RWPE2 (cell line): ENCODE measurements around the gene CCDC61.

ENCODE experiments used
- ATAC-seq: fragments of 200-7000 bp; cut with Tn5 transposase; 3 replicates; pipeline ENCODE4 v1.9.1; 2021; ENCODE audit warnings: low read depth
- DNase-seq: peaks from one replicate; pipeline ENCODE4 v3.0.0-alpha.2; 2020; ENCODE audit warnings: low spot score
- H3K27ac ChIP-seq: fragments of 450-650 bp; 2 replicates; pipeline ENCODE4 v1.5.1; 2017; ENCODE audit warnings: mild to moderate bottlenecking; ENCODE audit not compliant: poor library complexity, severe bottlenecking
- H3K27me3 ChIP-seq: fragments of 250-450 bp; sonication (Bioruptor Pico); 2 replicates; pipeline ENCODE4 v1.5.1; 2021; ENCODE audit warnings: mild to moderate bottlenecking, moderate library complexity; ENCODE audit not compliant: insufficient read depth, poor library complexity, severe bottlenecking
- H3K36me3 ChIP-seq: fragments of 250-450 bp; sonication (Bioruptor Pico); 2 replicates; pipeline ENCODE4 v1.5.1; 2020; ENCODE audit warnings: low read depth, mild to moderate bottlenecking, moderate library complexity
- H3K4me1 ChIP-seq: fragments of 250-450 bp; sonication (Bioruptor Pico); 2 replicates; pipeline ENCODE4 v1.5.1; 2021; ENCODE audit warnings: mild to moderate bottlenecking, moderate library complexity; ENCODE audit not compliant: insufficient read depth, poor library complexity, severe bottlenecking
- H3K4me3 ChIP-seq: fragments of 250-450 bp; sonication (Bioruptor Pico); 2 replicates; pipeline ENCODE4 v1.5.1; 2021; ENCODE audit warnings: mild to moderate bottlenecking, moderate library complexity; ENCODE audit not compliant: severe bottlenecking
- H3K9me3 ChIP-seq: fragments of 250-450 bp; sonication (Bioruptor Pico); 2 replicates; pipeline ENCODE4 v1.5.1; 2021; ENCODE audit warnings: mild to moderate bottlenecking, moderate library complexity; ENCODE audit not compliant: severe bottlenecking
- TF ChIP-seq, protein P1 (sequence below): fragments of 450-650 bp; IDR thresholded peaks from one replicate; pipeline ENCODE4 v1.5.1; 2017; ENCODE audit warnings: mild to moderate bottlenecking, moderate library complexity; ENCODE audit not compliant: poor library complexity, severe bottlenecking

Gene CCDC61, protein sequence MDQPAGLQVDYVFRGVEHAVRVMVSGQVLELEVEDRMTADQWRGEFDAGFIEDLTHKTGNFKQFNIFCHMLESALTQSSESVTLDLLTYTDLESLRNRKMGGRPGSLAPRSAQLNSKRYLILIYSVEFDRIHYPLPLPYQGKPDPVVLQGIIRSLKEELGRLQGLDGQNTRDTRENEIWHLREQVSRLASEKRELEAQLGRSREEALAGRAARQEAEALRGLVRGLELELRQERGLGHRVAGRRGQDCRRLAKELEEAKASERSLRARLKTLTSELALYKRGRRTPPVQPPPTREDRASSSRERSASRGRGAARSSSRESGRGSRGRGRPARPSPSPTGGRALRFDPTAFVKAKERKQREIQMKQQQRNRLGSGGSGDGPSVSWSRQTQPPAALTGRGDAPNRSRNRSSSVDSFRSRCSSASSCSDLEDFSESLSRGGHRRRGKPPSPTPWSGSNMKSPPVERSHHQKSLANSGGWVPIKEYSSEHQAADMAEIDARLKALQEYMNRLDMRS

DNA sequence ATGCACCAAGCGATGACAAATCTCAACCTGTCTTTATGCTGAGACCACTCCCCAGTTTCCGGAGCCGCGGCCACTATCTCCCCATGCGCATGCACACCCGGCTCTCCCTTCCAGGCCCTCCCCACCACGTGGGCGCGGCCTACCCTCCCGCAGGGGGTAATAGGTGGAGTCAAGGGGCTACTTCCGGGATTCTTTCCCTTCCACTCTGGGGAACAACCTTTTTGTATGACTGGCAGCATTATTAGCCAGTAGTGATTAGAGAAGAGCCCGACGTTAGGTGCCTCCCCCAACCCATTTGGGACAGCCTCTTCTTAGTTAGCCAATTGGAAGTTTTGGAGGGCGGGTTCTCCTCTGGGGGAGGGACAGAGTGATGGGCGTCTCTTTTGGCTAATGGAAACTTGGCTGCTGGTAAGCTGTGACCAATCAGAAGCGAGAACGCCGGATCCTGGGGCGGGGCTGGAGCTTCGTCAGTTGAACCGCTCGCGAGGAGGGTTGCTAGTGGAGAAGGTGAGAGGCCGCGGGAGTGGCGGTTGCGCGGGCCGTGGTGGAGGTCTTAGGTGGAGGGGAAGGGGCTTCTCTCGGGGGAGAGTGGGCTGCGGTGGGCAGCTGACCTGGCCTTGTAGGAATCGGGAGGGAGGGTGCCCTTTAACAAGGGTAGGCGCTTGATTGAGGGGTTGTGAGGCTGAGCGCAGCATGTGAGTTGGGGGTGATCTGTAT lies at the start of gene CCDC61:
Gene CCDC61, plus strand, starts transcription at position 470 of the 717 bp plus-strand sequence. CDS start 7,552 bp downstream, outside the sequence.
- no peaks in the 10 kb centered on the region for H3K9me3 ChIP-seq
- no peaks in the 10 kb centered on the region for H3K36me3 ChIP-seq
- DNase-seq (peak; percentile 92), ATAC-seq (peak; percentile 97)
- H3K4me1 ChIP-seq = no peaks in the 10 kb centered on the region
- H3K27me3 ChIP-seq = no peaks in the 10 kb centered on the region
- H3K27ac ChIP-seq = peak within 1 kb of the TSS; percentile 35
- TF ChIP-seq, protein P1, sequence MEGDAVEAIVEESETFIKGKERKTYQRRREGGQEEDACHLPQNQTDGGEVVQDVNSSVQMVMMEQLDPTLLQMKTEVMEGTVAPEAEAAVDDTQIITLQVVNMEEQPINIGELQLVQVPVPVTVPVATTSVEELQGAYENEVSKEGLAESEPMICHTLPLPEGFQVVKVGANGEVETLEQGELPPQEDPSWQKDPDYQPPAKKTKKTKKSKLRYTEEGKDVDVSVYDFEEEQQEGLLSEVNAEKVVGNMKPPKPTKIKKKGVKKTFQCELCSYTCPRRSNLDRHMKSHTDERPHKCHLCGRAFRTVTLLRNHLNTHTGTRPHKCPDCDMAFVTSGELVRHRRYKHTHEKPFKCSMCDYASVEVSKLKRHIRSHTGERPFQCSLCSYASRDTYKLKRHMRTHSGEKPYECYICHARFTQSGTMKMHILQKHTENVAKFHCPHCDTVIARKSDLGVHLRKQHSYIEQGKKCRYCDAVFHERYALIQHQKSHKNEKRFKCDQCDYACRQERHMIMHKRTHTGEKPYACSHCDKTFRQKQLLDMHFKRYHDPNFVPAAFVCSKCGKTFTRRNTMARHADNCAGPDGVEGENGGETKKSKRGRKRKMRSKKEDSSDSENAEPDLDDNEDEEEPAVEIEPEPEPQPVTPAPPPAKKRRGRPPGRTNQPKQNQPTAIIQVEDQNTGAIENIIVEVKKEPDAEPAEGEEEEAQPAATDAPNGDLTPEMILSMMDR = no peak
- H3K4me3 ChIP-seq = peak within 1 kb of the TSS; percentile 72

DNA sequence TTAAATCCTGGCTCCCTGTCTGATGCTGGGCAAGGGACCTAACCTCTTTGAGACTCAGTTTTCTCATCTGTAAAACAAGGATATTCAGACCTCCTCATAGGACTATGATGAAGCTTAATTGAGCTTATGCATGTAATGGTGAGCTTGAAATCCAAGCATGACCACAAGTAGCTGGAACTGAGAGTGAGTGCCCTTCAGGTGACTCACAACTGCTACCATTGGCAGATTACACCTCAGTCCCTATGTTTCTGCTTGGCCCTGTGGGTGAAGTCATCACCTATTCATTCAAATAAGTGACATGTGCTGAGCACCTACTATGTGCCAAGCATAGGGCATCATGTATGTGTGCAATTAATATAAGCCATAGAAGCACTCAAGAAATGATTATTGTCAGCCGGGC lies 47.3 kb upstream of the CCDC61 start:
- no peak overlapping the region for H3K27ac ChIP-seq
- DNase-seq = no peak
- H3K36me3 ChIP-seq = no peaks in the 10 kb centered on the region
- H3K4me1 ChIP-seq = no peaks in the 10 kb centered on the region
- H3K4me3 ChIP-seq = no peak overlapping the region
- H3K27me3 ChIP-seq = no peaks in the 10 kb centered on the region
- H3K9me3 ChIP-seq = no peaks in the 10 kb centered on the region
- TF ChIP-seq, protein P1 = no peak
- peak; percentile 33; the same call in 1 of the 3 replicates for ATAC-seq

DNA sequence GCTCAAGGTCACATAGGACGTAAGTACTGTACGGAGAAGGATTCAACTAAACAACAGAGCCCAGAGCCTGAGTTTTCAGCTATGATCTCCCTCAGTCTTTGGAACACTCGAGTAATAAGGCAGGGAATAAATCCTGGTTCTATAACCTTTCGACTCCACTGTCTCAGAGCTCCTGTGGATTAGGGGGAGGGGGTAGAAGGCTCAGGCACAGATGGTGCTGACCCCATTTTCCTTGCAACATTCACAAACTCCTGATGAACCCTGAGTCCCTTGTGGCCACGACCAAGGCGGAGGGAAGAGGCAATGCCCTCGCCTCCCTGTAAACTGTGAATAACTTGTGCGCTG lies 43.0 kb upstream of the CCDC61 start:
- Histone ChIP-seq H3K9me3 (no peaks in the 10 kb centered on the region), H3K4me3 (no peak overlapping the region), H3K36me3 (no peaks in the 10 kb centered on the region), H3K27me3 (no peaks in the 10 kb centered on the region), H3K27ac (no peak overlapping the region), H3K4me1 (peaks cover 5% of the 10 kb centered on the region)
- no peak for ATAC-seq
- TF ChIP-seq, protein P1 = no peak
- DNase-seq = no peak

DNA sequence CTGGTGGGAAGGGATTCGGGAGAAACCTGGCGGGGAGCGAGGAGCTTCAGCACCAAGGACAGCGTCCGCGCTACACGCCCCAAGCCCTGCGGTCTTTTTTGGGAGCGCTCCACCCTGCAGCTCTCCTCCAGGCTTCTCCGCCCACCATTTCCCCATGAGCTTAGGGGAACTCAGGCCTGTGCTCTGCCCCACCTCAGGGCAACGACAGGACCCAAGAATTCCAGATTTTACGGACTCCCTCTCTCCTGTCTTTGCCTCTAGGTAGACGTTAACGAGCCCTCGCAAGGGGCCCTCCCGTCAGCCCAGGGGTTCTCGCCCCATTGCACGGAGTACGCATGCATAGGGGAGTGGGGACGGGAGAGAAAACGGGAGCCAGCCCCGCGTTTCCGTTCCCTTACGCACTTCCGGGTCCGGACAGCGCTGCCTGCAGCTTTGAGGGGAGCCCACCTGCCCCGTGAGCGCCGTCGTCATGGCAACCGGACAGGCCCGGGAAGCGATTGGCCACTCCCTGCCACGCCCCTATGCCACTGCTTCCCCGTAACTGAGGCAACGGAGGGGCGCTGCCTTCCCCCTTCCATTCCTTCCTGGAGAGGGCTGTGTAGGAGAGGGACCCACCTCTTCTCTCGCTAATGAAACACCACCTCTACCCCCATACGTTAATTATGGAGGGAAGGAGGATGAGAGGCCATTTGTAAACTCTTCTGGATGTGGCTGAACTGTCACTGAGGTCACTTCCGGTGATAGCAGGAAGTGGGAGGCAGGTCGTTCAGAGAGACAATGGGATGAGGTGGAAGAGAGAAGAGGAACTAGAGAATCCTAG lies 42.4 kb upstream of the CCDC61 start:
- no peak for DNase-seq
- H3K4me3 ChIP-seq = peak overlapping the region; percentile 15
- peaks cover 5% of the 10 kb centered on the region for H3K4me1 ChIP-seq
- ATAC-seq = peak; percentile 75
- no peaks in the 10 kb centered on the region for H3K9me3 ChIP-seq
- TF ChIP-seq, protein P1 = no peak
- no peak overlapping the region for H3K27ac ChIP-seq
- no peaks in the 10 kb centered on the region for H3K36me3 ChIP-seq
- H3K27me3 ChIP-seq = no peaks in the 10 kb centered on the region
